Left colon (tissue), 2 donors: Measurements from ENCODE around the gene GSX2. TPM values are rescaled to one million over a fixed set of nuclear protein-coding genes. Genes with fewer than 3 reads are reported as not detected.

Source experiments
- ATAC-seq: fragments of 200-7000 bp; cut with Tn5 transposase; one replicate; pipeline ENCODE4 v1.9.1; 2020; ENCODE audit warnings: mild to moderate bottlenecking, moderate library complexity
- DNase-seq, 2 donors: peaks; one replicate each; pipeline ENCODE4 v3.0.0-alpha.2; 2020
- intact Hi-C, 2 donors: fragments of 100-400 bp; cut with DNase I in 1 of 2; cut with micrococcal nuclease in 1 of 2; formaldehyde crosslinking; loops; one replicate each; pipeline versions ENCODE4 v1.11.2 to v1.14.0; 2022; cut with DNase I, micrococcal nuclease
- total RNA-seq, 2 donors: library from RNA; stranded (reverse); fragmentation: NEBNext Ultra II Directional; extraction: Animal tissue kit (Norgen Biotek cat#: 25700); gene quantifications; one replicate each; pipeline ENCODE4 v1.2.1, GENCODE V29; 2021
- donor health status: DM: no; HTN: no; CAD: no.
- donor health status: DM: yes; HTN: yes; CAD: no.

The GSX2 gene
- total RNA-seq, 2 donors from 2014 or later, result not detected

DNA sequence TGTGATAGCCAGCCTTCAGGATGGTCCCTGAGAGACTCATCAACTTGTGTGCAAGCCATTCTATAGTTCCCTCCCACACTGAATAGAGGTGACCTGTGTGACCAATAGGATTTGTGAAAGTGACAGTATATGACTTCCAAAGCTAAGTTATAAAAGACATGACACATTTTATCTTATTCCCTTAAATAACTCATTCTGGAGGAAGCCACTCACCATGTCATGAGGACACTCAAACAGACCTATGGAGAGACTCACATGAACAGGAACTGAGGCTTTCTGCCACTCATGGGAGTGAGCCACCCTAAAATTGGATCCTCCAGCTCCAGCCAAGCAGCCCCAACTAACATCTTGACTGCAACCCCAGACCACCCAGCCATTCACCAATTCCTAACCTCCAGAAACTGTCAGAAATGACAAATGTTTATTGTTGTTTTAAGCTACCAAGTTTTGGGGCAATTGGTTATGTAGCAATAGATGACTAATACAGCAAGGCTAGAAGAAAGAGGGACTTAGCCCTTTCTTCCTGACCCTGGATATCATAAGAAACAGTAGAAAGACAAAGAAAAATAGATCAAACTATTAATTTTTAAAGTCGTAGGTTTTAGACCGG lies 26.6 kb upstream of the GSX2 start:
- intact Hi-C loops, result no loop called here
- no peak for DNase-seq
- no peak for ATAC-seq

GRCh38 chr4:54074381-54074780 lies 25.6 kb upstream of the GSX2 start:
- DNase-seq, result no peak
- no peak for ATAC-seq
- intact Hi-C loops, result no loop called here

DNA sequence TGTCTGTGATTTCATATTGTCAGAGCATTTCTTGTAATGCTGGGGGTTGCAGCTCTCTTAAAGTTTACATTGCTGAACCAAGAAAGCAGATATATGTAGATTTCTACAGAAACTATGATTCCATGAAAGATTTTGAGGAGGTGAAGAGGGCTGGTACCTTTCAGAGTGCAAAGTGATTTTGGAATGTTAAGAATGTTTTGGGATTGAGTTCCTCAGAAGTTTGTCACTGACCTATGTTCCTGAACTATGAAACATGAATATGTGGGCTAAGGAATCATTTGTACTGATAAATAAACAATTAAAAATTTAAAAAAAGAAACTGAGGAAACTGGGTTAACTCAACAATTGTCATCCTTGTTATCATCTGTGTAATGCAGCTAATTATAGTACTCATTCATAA lies 23.3 kb upstream of the GSX2 start:
- ATAC-seq (no peak), DNase-seq (no peak)
- intact Hi-C loops, result no loop called here

DNA sequence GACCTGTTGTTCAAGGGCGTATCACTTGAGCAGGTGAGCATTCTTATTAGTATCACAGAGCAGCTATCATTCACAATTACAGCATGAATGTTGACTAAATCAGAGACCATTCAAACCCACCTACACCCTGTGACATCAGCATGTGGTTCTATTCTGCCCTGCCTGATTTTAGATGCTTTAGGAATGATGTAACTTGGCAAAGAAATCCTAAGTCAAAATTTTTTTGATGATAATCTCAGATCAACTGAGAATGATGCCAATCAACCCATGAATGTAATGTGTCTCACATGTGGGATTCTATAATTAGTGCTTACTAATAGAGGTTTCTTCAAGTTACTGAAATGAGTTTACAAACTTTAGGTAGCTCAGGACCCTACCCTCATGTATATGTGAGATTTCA lies 22.2 kb upstream of the GSX2 start:
- DNase-seq (no peak), ATAC-seq (no peak)
- intact Hi-C loops, result no loop called here

GRCh38 chr4:54082168-54082567 lies 17.8 kb upstream of the GSX2 start:
- DNase-seq, result peak in 1 of 2 donors; percentile 41
- intact Hi-C loops, result no loop called here
- peak; percentile 77 for ATAC-seq

DNA sequence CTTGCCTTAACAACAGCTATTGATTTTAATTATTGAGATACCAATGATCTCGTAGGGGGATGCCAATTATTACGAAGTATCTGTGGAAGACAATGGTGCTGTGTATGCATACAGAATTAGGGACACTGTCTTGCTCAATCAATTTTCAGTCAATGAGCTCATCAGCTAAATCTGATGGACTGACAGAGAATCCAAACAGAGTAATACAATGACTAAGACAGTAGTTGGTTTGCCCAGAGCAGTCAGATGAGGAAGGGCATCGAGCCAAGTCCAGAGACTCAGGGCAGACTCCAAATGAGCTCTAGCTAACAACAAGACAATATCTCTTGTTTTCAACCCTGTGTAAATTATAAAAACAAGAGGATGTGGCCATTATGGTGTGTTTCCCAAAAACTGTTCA lies 14.7 kb upstream of the GSX2 start:
- no peak for DNase-seq
- intact Hi-C loops, result no loop called here
- no peak for ATAC-seq

DNA sequence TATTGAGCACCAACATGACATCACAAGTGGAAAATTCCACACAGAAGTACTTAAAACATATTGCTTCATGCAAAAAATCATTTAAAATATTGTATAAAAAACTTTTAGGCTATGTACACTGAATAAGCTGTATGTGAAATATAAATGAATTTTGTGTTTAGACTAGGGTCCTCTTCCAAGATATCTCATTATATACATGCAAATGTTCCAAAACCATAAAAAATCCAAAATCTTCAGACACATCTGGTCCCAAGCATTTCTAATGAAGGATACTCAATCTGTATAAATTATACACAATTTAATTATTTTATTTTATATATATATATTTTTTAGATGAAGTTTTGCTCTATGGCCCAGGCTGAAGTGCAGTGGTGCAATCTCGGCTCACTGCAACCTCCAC lies 10.1 kb upstream of the GSX2 start:
- no peak for DNase-seq
- intact Hi-C loops, result no loop called here
- no peak for ATAC-seq

DNA sequence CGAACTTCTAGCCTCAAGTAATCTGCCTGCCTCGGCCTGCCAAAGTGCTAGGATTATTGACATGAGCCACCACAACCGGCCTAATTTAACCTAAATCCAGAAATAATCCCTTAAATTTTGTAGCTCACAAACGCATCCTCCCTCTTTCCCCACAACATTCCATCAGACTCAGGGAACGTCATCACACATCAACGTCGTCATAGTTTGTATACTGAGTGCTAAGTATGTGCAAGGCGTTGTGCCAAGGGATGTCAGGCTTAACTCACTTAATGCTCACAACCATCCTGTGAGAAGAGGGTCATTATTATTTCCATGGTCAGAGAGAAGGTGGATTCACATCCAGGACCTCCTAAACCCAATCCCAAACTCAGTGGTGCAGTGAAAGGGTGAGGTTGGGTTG lies 9.6 kb upstream of the GSX2 start:
- ATAC-seq (no peak), DNase-seq (no peak)
- intact Hi-C loops, result no loop called here

DNA sequence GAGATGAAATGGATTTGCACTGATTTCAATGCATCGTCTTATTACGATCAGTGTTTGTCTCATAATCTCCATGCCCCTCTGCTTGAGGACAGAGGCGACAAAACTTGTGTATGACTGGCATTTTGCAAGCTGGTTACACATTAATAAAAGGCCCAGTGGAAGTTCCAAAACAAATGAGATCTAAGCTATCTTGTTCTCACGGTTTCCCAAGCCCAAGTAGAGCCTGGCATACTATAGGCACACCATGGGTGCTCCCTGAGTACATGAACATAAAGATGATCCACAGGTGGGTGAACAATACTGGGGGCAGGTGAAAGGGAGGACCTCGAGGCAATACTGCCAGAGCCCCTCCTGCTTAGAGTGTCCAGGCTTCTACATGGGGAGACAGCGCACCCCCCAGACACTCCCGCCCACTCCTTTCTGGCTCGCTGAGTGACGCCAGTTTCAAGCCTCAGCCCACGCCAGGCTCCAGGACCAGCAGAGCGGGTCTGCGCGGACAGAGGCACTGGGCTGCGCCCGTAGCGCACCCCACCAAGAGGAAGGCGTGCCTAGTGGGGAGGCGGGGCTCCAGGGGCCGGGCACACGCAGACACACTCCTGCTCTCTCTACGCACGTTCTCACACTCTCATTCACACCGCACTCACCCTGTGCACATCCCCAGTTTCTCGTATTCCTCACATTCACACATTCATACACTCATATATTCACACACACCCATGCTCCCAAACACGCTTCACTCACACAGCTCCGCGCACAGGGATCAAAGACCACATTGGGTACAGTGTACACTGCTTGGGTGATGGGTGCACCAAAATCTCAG lies 8.9 kb upstream of the GSX2 start:
- ATAC-seq (peak; percentile 68), DNase-seq (peak; percentile 28 to 47)
- intact Hi-C loops, result no loop called here

GRCh38 chr4:54091637-54092404 lies 8.1 kb upstream of the GSX2 start:
- DNase-seq, result peak; percentile 76 to 81
- intact Hi-C loops, result no loop called here
- peak; percentile 89 for ATAC-seq

DNA sequence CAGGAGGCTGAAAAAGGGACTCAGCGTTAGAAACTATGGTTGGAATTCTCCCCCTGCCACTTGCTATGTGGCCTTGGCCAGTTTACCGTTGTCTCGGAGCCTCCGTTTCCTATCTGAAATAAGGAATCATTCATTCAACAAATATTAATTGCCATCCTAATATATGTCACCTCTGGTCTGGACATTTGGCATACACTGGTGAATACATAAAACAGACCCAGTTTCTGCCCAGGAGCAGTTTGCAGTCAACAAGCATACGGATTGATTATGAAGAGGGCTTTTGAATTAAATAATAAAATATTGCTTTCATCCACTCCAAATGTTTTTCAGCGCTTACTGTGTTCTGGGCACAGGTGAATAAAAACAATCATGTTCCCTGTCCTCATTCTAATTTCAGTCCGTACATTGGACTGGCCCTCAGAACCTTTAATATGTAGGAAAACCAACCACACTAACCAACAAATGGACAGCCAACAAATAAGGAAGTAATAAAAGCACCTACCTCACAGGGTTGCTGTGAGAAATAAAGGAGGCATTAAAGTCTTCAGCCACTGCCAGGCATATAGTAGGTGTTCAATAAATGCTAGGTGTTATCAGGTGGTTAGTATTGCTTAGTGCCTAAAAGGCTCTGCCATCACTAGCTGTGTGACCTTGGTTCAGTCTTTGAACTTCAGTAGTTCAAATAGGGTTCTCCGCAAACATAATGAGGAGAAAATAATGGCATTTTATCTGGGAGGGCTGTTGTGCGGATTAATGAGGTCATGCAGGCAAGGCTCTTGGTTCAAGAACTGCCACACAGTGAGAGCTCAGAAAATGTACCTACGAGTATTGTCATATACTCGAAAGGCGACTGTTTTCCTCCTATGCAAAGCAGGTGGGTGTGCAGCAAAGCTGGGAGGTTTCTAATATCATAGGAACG lies 7.3 kb upstream of the GSX2 start:
- ATAC-seq, result peak; percentile 50
- intact Hi-C loops, result no loop called here
- DNase-seq, result no peak

DNA sequence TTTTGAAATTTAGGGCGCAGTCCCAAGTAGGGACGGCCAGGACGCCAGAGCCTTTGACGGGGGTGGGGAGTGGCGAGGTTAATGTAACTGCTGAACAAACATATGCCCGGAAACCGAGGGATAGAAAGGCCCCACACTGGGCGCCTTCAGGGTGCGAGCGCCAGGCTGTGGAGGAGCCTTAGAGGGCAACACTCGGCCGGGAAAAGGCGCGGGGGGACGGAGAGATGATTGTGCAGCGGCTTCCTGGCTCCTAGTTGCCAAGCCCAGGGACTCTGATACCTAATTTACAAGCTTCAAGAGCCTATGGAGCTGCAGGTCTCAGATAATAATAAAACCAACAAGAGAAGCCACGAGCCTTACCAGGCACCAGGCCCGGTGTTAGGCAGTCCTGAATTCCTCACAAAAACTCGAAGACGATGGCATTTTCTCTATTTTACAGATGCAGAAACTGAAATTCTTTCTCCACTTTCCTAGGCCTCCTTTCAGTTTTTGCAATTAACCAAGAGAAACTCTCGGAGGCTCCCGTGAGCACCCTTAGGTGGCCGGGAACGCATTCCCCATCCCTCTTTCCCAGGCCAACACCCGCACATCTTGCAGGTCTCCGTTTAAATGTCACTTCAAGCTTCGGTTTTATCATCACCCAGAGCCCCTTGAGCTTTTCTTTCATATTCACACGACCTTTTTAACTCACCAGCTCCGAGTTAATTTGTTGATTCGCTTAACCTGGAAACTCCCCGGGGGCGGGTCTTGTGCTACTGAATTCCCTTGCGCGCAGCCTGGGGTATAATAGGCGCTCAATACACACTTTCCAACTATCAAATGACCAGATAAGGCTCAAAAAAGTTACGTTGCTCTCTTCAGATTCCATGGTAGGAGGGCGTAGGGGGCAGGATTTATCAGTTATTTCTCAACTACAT lies 6.4 kb upstream of the GSX2 start:
- no peak for DNase-seq
- no peak for ATAC-seq
- intact Hi-C loops, result no loop called here

GRCh38 chr4:54094451-54094850 lies 5.5 kb upstream of the GSX2 start:
- intact Hi-C loops, result no loop called here
- DNase-seq (no peak), ATAC-seq (no peak)

DNA sequence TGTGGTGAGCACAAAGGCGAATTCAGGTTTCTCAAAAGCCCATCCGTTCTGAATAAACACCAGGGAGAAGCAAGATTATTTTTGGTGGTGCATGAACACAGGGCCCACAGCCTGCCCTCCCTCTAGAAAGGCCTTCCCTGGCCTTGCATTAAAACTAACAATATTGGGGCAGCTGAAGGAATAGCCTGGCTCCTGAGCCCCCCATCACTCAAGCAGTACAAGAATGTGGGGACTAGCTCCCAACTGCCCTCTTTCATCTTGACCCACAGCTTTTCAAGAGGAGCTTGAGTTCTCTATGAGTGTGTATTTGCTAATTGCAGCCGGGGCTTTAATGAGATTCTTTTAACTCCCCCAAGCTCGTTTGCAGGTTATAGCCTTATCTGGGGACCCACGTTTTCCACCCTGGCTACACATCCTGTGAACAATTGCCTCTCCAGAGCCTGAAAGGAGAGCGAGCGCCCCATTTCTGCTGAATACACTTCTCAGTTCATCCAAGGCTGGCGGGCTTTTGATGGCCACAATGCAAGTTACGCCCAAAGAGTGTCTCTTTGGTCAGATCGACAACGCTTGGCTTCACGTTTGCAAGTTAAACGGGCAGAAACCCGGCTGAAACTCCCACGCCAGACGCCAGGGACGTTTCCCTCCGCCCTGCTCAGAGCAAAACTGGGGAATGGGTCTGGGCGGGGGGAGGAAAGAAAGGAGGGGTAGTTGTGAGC lies 4.7 kb upstream of the GSX2 start:
- intact Hi-C loops, result no loop called here
- ATAC-seq (no peak), DNase-seq (no peak)

DNA sequence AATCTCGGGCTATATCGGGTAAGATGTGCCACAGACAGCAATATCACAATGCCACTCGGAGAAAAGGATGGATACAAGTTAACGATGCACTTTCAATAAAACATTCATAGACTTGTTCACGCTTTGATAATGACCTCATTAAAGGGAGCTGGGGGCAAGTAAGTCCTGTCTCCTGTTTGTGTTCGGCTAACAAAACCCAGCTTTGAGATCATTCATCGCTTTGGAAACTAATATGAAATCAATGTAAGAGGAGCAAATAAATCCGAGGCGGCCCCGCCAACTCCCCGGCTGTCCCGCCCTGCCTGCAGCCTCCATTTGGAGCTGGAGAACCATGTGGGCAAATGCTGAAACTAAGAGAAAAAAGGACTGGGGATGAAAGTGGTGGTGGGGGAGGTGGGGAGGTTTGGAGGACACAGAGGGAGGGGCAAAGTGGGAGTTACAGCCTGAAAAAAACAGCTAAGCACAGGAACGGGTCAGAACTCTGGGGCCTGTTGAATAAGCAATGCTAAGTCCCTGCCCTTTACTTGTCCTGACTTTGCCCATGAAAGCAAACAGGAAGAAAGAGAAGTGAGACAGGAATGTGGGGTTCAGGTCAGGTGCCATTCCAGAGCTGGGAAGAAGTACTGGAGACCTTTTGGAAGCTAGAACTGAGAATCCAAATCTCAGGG lies 3.5 kb upstream of the GSX2 start:
- intact Hi-C loops, result no loop called here
- DNase-seq (no peak), ATAC-seq (no peak)

DNA sequence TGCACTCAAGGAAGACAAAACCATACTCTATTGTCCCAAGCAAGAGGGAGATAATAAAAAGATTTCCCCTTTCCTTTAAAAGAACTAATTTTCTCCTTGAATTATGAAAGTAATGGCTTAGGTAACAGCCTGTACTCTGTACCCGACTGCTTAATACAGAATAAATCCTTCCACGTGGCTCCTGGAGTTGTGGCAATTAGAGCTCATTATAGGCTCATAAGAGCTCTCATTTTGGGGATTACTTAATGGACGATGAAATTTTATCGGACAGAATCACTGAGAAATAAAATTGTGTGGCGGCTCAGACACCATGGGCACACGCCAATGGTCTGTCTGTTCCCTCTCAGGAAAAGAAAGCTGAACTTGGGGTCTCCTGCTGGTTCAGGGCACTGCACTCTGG lies 2.8 kb upstream of the GSX2 start:
- ATAC-seq (no peak), DNase-seq (no peak)
- intact Hi-C loops, result no loop called here

GRCh38 chr4:54098375-54098774 lies 1.6 kb upstream of the GSX2 start:
- intact Hi-C loops, result no loop called here
- ATAC-seq (no peak), DNase-seq (no peak)
